Urothelium cell line (cell line): Measurements from ENCODE around the gene GSTA2.
"Not testable (repeated sequence)": the region's sequence is repeated elsewhere in the genome, so short reads cannot be mapped to it uniquely, and the experiment has no call there.

Experiments used
- DNase-seq: peaks from one replicate; pipeline ENCODE4 v3.0.0; 2011; ENCODE audit warnings: low spot score, mixed read lengths
- FAIRE-seq: peaks from 2 replicates; lab custom pipeline; 2011; peaks lifted over from hg19 to GRCh38; lab: Jason Lieb, UNC

GSTA2 gene

GRCh38 chr6:52761673-52762491 lies 1.4 kb downstream of the GSTA2 start:
- not testable (repeated sequence) for FAIRE-seq, DNase-seq

- peak; percentile 23 for FAIRE-seq
- DNase-seq = no peak
Observed at GRCh38 chr6:52760105-52760765, 3.0 kb downstream of the GSTA2 start.

GRCh38 chr6:52759085-52759484 lies 4.2 kb downstream of the GSTA2 start:
- DNase-seq (no peak), FAIRE-seq (no peak)

- not testable (repeated sequence) for DNase-seq
- peak; percentile 9 for FAIRE-seq
Observed at GRCh38 chr6:52757651-52758338, 5.5 kb downstream of the GSTA2 start.

GRCh38 chr6:52754443-52754842 lies 8.8 kb downstream of the GSTA2 start:
- DNase-seq = no peak
- FAIRE-seq = no peak

GRCh38 chr6:52753137-52753536 lies 10.1 kb downstream of the GSTA2 start:
- not testable (repeated sequence) for DNase-seq, FAIRE-seq

- no peak for DNase-seq
- no peak for FAIRE-seq
Observed at GRCh38 chr6:52752310-52752709, 11.0 kb downstream of the GSTA2 start.

GRCh38 chr6:52749556-52750152 lies 13.6 kb downstream of the GSTA2 start:
- no peak for DNase-seq
- no peak for FAIRE-seq

GRCh38 chr6:52747301-52747700 lies 16.0 kb downstream of the GSTA2 start:
- DNase-seq = not testable (repeated sequence)
- peak; percentile 74 for FAIRE-seq

- DNase-seq = no peak
- FAIRE-seq = no peak
Observed at GRCh38 chr6:52746213-52746612, 17.1 kb downstream of the GSTA2 start.

- DNase-seq (no peak), FAIRE-seq (no peak)
Observed at GRCh38 chr6:52745764-52746201, 17.5 kb downstream of the GSTA2 start.

- no peak for FAIRE-seq
- no peak for DNase-seq
Observed at GRCh38 chr6:52741872-52742271, 21.4 kb downstream of the GSTA2 start.

- no peak for FAIRE-seq
- DNase-seq = no peak
Observed at GRCh38 chr6:52739627-52740026, 23.6 kb downstream of the GSTA2 start.

- FAIRE-seq = no peak
Observed at GRCh38 chr6:52739134-52739533, 24.1 kb downstream of the GSTA2 start.

GRCh38 chr6:52736145-52736544 lies 27.1 kb downstream of the GSTA2 start:
- DNase-seq (no peak), FAIRE-seq (no peak)

More at GRCh38 chr6:52739134-52739533, 24.1 kb downstream of the GSTA2 start:
- no peak for DNase-seq

GRCh38 chr6:52735071-52735470 lies 28.2 kb downstream of the GSTA2 start:
- DNase-seq = no peak
- FAIRE-seq = no peak

GRCh38 chr6:52734072-52734471 lies 29.2 kb downstream of the GSTA2 start:
- DNase-seq = no peak
- FAIRE-seq = no peak

- DNase-seq (no peak), FAIRE-seq (no peak)
Observed at GRCh38 chr6:52733172-52733571, 30.1 kb downstream of the GSTA2 start.

GRCh38 chr6:52731719-52732118 lies 31.6 kb downstream of the GSTA2 start:
- FAIRE-seq (no peak), DNase-seq (no peak)

- DNase-seq (no peak), FAIRE-seq (no peak)
Observed at GRCh38 chr6:52729576-52729975, 33.7 kb downstream of the GSTA2 start.

- FAIRE-seq (no peak), DNase-seq (no peak)
Observed at GRCh38 chr6:52728394-52728793, 34.9 kb downstream of the GSTA2 start.
